Measurements from ENCODE around the gene FXR2.

GRCh38 chr17:7631398-7632380, 17.0 kb upstream of the FXR2 start:
- TF ChIP-seq POLR2A (IDR thresholded peaks at IDR 0.05; ENCODE audit: low read length), result no peak
- TF ChIP-seq GATA1 (IDR thresholded peaks at IDR 0.05; ENCODE audit: low read depth, low read length), result no peak

All from erythroblast (primary cell).